Endothelial cell of umbilical vein (primary cell): Measurements from ENCODE around the gene SLC35G6. TPM values are rescaled to one million over a fixed set of nuclear protein-coding genes. Genes with fewer than 3 reads are reported as not detected.

Source experiments
- BruUV-seq: library from RNA; stranded (reverse); fragments of 400-500 nt; replicated peaks from 2 replicates; lab custom pipeline; 2021; lab: Mats Ljungman, UMichigan
- CTCF ChIA-PET: fragments of 300-600, 350-600 bp; sonication (Branson Sonifier 250); formaldehyde crosslinking; loops from one replicate; lab custom pipeline; 2021; ENCODE audit warnings: antibody characterized with exemption, inconsistent platforms; lab: Charles Lee
- POLR2A ChIA-PET: fragments of 300-600, 350-600 bp; sonication (Branson Sonifier 250); formaldehyde crosslinking; loops from one replicate; lab custom pipeline; 2021; ENCODE audit warnings: antibody characterized with exemption, inconsistent platforms; lab: Charles Lee
- DNase-seq: peaks from one replicate; pipeline ENCODE4 v3.0.0-alpha.2; 2011; ENCODE audit warnings: low read depth, low spot score
- FAIRE-seq: peaks from 2 replicates; lab custom pipeline; 2011; peaks lifted over from hg19 to GRCh38; lab: Jason Lieb, UNC
- H2AFZ ChIP-seq: 2 replicates; pipeline ENCODE4 v1.6.0; 2012; ENCODE audit warnings: low read depth, low read length, control low read depth, inconsistent platforms
- H3K27ac ChIP-seq: 2 replicates; pipeline ENCODE4 v1.5.1; 2011; ENCODE audit warnings: low read depth, mild to moderate bottlenecking, control low read depth, low read length, moderate library complexity; ENCODE audit not compliant: insufficient read depth
- H3K27me3 ChIP-seq, 2 experiments: 2 replicates each; pipeline versions ENCODE4 v1.6.0 to v1.6.1; 2011; ENCODE audit warnings: low read length in 2 of 2, mixed read lengths in 1 of 2; ENCODE audit not compliant: control insufficient read depth in 2 of 2, insufficient read depth in 2 of 2
- H3K36me3 ChIP-seq, 2 experiments: 2 replicates in 1 of 2; 3 replicates in 1 of 2; pipeline ENCODE4 v1.5.1; 2011; ENCODE audit warnings: low read length in 2 of 2, mild to moderate bottlenecking in 1 of 2, moderate library complexity in 1 of 2; ENCODE audit not compliant: control insufficient read depth in 2 of 2, insufficient read depth in 2 of 2; ENCODE audit errors: extremely low read depth in 1 of 2
- H3K4me1 ChIP-seq: 3 replicates; pipeline ENCODE4 v1.5.1; 2011; ENCODE audit warnings: mild to moderate bottlenecking, low read length; ENCODE audit not compliant: control insufficient read depth, insufficient read depth; ENCODE audit errors: extremely low read depth
- H3K4me2 ChIP-seq: 2 replicates; pipeline ENCODE4 v1.6.1; 2011; ENCODE audit warnings: low read length, control low read depth, mixed read lengths; ENCODE audit not compliant: insufficient read depth
- H3K4me3 ChIP-seq, 3 experiments: fragments of 200-600 bp in 1 of 3; sonication (generic), shearing (Covaris generic) in 1 of 3; replicated peaks in 1 of 3; 2 replicates each; pipeline ENCODE4 v1.5.1; 2011 to 2016; ENCODE audit warnings: control low read depth in 3 of 3, low read length in 3 of 3, mild to moderate bottlenecking in 2 of 3, inconsistent platforms in 1 of 3, low read depth in 1 of 3, moderate library complexity in 1 of 3; ENCODE audit not compliant: insufficient read depth in 1 of 3
- H3K79me2 ChIP-seq: 2 replicates; pipeline ENCODE4 v1.6.0; 2012; ENCODE audit warnings: low read length, inconsistent platforms; ENCODE audit not compliant: control insufficient read depth, insufficient read depth
- H3K9ac ChIP-seq: replicated peaks from 2 replicates; pipeline ENCODE3; 2011; ENCODE audit warnings: low read length, control low read depth; ENCODE audit not compliant: insufficient read depth; ENCODE audit errors: extremely low read depth
- H3K9me1 ChIP-seq: replicated peaks from 3 replicates; pipeline ENCODE4 v1.6.0; 2011; ENCODE audit warnings: mild to moderate bottlenecking, low read length; ENCODE audit not compliant: control insufficient read depth, insufficient read depth; ENCODE audit errors: extremely low read depth
- H3K9me3 ChIP-seq: replicated peaks from 2 replicates; pipeline ENCODE4 v1.5.1; 2012; ENCODE audit warnings: low read length, inconsistent platforms; ENCODE audit not compliant: control insufficient read depth, insufficient read depth
- H4K20me1 ChIP-seq: replicated peaks from 2 replicates; pipeline ENCODE3; 2011; ENCODE audit warnings: mild to moderate bottlenecking, low read length; ENCODE audit not compliant: control insufficient read depth, insufficient read depth; ENCODE audit errors: extremely low read depth
- EZH2 ChIP-seq: IDR thresholded peaks from 2 replicates; pipeline ENCODE4 v1.6.1; 2012; ENCODE audit warnings: borderline replicate concordance, low read depth, mild to moderate bottlenecking, moderate library complexity, low read length, inconsistent platforms; ENCODE audit not compliant: severe bottlenecking
- FOS ChIP-seq: IDR thresholded peaks from 2 replicates; pipeline ENCODE4 v1.6.1; 2011; ENCODE audit warnings: mild to moderate bottlenecking, low read length, moderate library complexity, borderline replicate concordance; ENCODE audit not compliant: insufficient read depth
- GATA2 ChIP-seq: IDR thresholded peaks from 2 replicates; pipeline ENCODE4 v1.7.0; 2011; ENCODE audit warnings: low read depth, mild to moderate bottlenecking, moderate library complexity, mixed read lengths, low read length; ENCODE audit not compliant: insufficient read length, insufficient read depth
- JUN ChIP-seq: IDR thresholded peaks from 2 replicates; pipeline ENCODE4 v1.6.1; 2011; ENCODE audit warnings: borderline replicate concordance, low read depth; ENCODE audit not compliant: insufficient read length, insufficient read depth
- MAX ChIP-seq: IDR thresholded peaks from 2 replicates; pipeline ENCODE4 v1.6.1; 2011; ENCODE audit not compliant: insufficient read depth, insufficient read length
- MYC ChIP-seq: IDR thresholded peaks from one replicate; pipeline ENCODE4 v1.6.1; 2011; ENCODE audit warnings: mild to moderate bottlenecking, low read depth, low read length
- POLR2A ChIP-seq: IDR thresholded peaks from 2 replicates; pipeline ENCODE4 v1.6.1; 2012; ENCODE audit warnings: low read depth, mild to moderate bottlenecking, control low read depth, low read length
- POLR2AphosphoS5 ChIP-seq: IDR thresholded peaks from 2 replicates; pipeline ENCODE4 v1.6.1; 2012; ENCODE audit warnings: low read depth, mild to moderate bottlenecking, control low read depth, low read length, moderate library complexity; ENCODE audit not compliant: insufficient read depth
- dilution Hi-C: fragments of 300-500 bp; cut with MboI; formaldehyde crosslinking; loops from one replicate; pipeline ENCODE4 v1.15.0; 2019; ENCODE audit warnings: low sequenced_read_pairs; ENCODE audit not compliant: extremely low pct_ligation_motif_present
- intact Hi-C: fragments of 100-400 bp; cut with micrococcal nuclease; formaldehyde crosslinking; loops from one replicate; pipeline ENCODE4 v1.10.0; 2022
- polyA plus RNA-seq, 4 experiments: library from polyadenylated mRNA; depleted of rRNA in 3 of 4; stranded (reverse) in 3 of 4; unstranded in 1 of 4; fragments of >200 nt; gene quantifications; 2 replicates each; pipeline versions ENCODE4 v1.2.1 to v1.2.3, GENCODE V29; 2011 to 2012; ENCODE audit warnings: missing spikeins in 1 of 4
- total RNA-seq: library from RNA; stranded (reverse); gene quantifications from 2 replicates; pipeline ENCODE4 v1.2.3, GENCODE V29; 2021
- TF ChIP-seq, protein P1 (sequence below), 2 donors: IDR thresholded peaks; 1 replicate in 1 of 2; 2 replicates in 1 of 2; pipeline ENCODE4 v1.5.1; 2011; ENCODE audit warnings: low read length in 2 of 2, mild to moderate bottlenecking in 2 of 2, moderate library complexity in 2 of 2, control low read depth in 1 of 2, inconsistent platforms in 1 of 2, low read depth in 1 of 2; ENCODE audit not compliant: insufficient read depth in 1 of 2; ENCODE audit errors: extremely low read depth in 1 of 2

Gene SLC35G6
- total and polyA plus RNA-seq, 2 donors (not counting 3 experiments of a cell fraction or from before 2014, with no cell fraction given), result not detected

GRCh38 chr17:7468290-7468689 is 13.0 kb upstream of the SLC35G6 start:
- ChIA-PET CTCF (interaction anchor here (1.1 to 1.5 kb wide), 2 partner anchors 10 to 92 kb away, joined by 3 to 4 read pairs; no protein-coding TSS in a partner anchor), POLR2A (interaction anchor here (1.1 kb wide), 1 partner anchor 16 kb away, joined by 4 read pairs; the partner anchor contains the start of gene POLR2A)
- no peak overlapping the region for H3K4me2 ChIP-seq
- no TSS peak for BruUV-seq
- no peaks in the 10 kb centered on the region for H3K9me1 ChIP-seq
- dilution Hi-C loops (no loop called here), intact Hi-C loops (no loop called here)
- no peak for TF ChIP-seq MYC
- TF ChIP-seq FOS, result no peak
- TF ChIP-seq EZH2, result no peak
- TF ChIP-seq, protein P1, sequence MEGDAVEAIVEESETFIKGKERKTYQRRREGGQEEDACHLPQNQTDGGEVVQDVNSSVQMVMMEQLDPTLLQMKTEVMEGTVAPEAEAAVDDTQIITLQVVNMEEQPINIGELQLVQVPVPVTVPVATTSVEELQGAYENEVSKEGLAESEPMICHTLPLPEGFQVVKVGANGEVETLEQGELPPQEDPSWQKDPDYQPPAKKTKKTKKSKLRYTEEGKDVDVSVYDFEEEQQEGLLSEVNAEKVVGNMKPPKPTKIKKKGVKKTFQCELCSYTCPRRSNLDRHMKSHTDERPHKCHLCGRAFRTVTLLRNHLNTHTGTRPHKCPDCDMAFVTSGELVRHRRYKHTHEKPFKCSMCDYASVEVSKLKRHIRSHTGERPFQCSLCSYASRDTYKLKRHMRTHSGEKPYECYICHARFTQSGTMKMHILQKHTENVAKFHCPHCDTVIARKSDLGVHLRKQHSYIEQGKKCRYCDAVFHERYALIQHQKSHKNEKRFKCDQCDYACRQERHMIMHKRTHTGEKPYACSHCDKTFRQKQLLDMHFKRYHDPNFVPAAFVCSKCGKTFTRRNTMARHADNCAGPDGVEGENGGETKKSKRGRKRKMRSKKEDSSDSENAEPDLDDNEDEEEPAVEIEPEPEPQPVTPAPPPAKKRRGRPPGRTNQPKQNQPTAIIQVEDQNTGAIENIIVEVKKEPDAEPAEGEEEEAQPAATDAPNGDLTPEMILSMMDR (IDR thresholded peaks at IDR 0.05; ENCODE audit: extremely low read depth in 1 of 2, insufficient read depth in 1 of 2, low read depth in 1 of 2, low read length in 2 of 2), result no peak
- TF ChIP-seq JUN, result no peak
- no peak for TF ChIP-seq GATA2
- TF ChIP-seq POLR2AphosphoS5, result no peak
- no peak for TF ChIP-seq POLR2A
- no peak for TF ChIP-seq MAX
- no peak overlapping the region for H3K9ac ChIP-seq
- H3K27ac ChIP-seq, result no peak overlapping the region
- no peaks in the 10 kb centered on the region for H3K9me3 ChIP-seq
- no peaks in the 10 kb centered on the region for H3K4me1 ChIP-seq
- H3K79me2 ChIP-seq, result peaks cover 21% of the 10 kb centered on the region
- H3K27me3 ChIP-seq, result no peaks in the 10 kb centered on the region
- H2AFZ ChIP-seq, result no peak overlapping the region
- FAIRE-seq (no peak), DNase-seq (no peak)
- peaks cover 0 to 9% of the 10 kb centered on the region in 2 experiments for H3K36me3 ChIP-seq
- H4K20me1 ChIP-seq, result no peaks in the 10 kb centered on the region
- H3K4me3 ChIP-seq, result no peak overlapping the region
